Ammon's horn (tissue), 1 donor: ENCODE results near the gene PER3.

Source experiments
- DNase-seq: peaks from one replicate; pipeline ENCODE4 v3.0.0-alpha.2; 2016; ENCODE audit warnings: low spot score

The PER3 gene

DNA sequence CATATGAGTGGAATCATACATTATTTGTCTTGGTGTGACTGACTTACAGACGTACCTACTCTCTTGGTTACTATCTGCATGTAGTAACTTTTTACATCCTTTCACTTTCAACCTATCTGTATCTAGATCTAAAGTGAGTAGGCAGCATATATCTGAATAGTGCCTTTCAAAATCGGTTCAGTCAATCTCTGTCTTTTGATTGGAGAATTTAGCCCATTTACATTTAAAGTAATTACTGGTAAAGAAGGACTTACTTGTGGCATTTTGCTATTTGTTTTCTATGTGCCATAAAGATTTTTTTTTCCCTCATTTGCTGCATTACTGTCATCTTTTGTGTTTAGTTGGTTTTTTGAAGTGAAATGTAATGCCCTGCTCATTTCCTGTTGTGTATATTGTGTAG, 54.6 kb downstream of the PER3 start:
- DNase-seq = no peak

DNA sequence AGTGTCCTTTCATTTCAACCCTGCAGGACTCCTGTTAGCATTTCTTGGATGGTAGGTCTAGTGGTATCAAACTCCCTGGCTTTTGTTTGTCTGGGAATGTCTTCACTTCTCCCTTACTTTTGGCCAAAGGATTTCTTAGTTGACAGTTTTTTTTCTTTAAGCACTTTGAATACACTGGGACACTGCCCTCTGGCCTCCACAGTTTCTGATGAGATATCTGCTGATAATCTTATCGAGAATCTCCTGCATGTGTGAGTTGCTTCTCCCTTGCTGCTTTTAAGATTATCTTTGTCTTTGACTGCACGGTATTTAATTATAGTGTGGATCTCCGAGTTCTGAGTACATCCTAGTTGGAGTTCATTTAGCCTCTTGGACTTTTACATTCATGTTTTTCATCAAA, 55.4 kb downstream of the PER3 start:
- DNase-seq = no peak

GRCh38 chr1:7842517-7842916, 58.4 kb downstream of the PER3 start:
- DNase-seq = no peak

DNA sequence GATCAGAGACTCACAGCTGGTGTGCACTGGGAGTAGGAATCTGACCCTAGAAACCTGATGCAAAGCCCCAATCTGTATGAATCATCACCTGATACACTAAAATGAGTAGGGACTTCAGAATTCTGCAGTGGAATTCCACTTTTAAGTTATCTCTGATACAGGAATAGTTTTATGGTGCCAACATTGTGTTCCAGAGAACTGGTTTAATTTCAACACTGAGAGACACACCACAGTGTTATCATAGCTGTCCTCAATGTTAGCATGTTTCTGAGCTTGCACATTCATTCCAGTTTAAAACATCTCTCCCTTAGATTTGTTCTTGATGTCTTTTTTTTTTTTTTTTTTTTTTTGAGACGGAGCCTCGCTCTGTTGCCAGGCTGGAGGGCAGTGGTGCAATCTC, 61.7 kb downstream of the PER3 start:
- no peak for DNase-seq

GRCh38 chr1:7846656-7847055, 62.6 kb downstream of the PER3 start:
- DNase-seq = no peak

DNA sequence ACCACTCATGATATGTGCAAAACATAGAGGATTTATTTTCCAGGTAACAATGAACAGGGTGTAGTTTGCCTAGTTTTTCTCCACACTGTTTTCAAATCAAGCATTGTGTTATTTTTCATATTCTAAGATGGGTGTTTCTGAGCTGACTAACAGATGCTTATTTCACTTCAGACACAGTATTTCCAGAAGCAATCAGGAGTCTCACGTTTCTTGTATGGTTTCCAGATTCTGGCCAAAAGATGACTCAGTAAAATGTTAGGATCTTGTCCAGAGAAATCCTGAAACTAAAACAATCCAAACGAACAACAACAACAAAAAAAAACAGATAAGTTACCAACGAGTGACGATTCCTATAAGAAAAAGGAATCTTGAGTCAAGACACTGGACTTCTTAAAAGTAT, 63.5 kb downstream of the PER3 start:
- DNase-seq = no peak

- DNase-seq = no peak
These were observed 66.7 kb downstream of the PER3 start for GRCh38 chr1:7850786-7851185.

GRCh38 chr1:7852804-7853683, 69.0 kb downstream of the PER3 start, which contains the start of gene UTS2:
Gene UTS2, minus strand, starts transcription at chr1:7853065. Its CDS starts 62 bp downstream, at chr1:7853003.
- no peak for DNase-seq

DNA sequence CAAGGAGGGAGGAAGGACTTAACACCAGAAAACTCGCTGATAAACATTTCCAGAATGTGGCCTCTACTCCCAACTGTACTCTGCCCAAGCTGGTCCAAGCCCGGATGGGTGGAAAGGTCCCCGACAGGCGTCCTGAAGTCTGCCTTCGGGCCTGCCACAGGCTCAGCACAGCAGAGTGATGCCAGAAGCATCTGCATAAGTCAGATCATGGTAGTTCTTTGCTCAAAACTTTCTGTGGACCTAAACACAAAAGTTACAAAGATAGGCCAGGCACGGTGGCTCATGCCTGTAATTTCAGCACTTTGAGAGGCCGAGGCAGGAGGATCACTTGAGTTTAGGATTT, 69.6 kb downstream of the PER3 start:
- DNase-seq = no peak

DNA sequence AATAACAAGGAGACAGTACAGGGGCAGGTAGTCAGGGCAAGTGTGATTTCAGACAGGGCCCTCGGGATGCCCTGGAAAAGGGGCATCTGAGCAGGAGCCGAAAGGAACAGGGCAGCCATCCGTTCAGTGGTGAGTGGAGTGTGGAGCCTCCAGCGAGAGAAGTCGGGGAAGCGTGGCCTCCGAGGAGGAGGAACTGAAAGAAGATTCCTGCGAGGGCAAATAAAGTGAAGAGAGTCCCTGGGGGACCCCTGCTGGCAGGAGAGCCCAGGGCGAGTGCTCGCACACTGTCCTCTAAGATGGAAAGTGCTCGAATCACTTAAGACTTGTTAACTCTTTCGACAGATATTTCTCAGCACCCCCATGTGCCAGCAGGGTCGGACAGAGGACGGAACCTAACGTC, 72.3 kb downstream of the PER3 start:
- peak; percentile 15 for DNase-seq

DNA sequence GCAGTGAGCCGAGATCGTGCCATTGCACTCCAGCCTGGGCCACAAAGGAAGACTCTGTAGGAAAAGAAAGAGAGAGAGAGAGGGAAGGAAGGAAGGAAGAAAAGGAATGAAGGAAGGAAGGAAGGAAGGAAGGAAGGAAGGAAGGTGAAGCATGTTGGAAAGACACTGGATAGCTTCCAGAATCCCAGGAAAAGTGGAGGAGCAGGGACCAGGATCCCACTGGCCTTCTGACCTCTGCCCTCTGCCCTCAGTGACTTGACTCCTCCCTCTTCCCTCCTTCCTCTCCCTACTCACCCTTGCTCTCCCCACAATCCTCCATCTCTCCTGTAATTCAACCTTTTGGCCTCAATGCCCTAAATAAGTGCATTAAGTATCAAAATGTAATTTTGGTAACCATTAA, 72.9 kb downstream of the PER3 start:
- DNase-seq = no peak

GRCh38 chr1:7857985-7858384, 73.9 kb downstream of the PER3 start:
- no peak for DNase-seq

- DNase-seq = no peak
These were observed 75.3 kb downstream of the PER3 start for GRCh38 chr1:7859406-7859805.

- DNase-seq = no peak
These were observed 76.0 kb downstream of the PER3 start for GRCh38 chr1:7860130-7860529.

DNA sequence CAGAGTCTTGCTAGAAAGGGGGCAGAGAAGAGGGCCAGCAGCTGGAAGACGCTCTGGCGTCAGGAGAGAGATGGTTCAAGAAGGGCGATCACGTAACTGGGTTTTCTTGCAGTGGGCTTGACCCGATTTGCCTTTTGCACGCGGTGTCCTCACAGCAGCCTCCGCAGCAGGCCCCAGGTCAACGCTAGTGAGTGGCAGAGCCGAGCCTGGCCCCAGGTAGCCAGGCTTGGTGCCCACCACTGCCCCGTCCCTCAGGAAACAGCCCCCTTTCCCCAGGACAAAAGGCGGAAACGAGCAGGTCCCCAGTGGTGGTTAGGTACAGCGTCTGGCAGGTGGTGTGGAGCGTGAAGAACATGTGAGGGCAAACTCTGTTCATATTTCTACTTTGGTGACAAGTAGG, 77.4 kb downstream of the PER3 start:
- no peak for DNase-seq

GRCh38 chr1:7862211-7863060, 78.3 kb downstream of the PER3 start:
- DNase-seq = no peak

- no peak for DNase-seq
These were observed 79.8 kb downstream of the PER3 start for GRCh38 chr1:7863756-7864328.

DNA sequence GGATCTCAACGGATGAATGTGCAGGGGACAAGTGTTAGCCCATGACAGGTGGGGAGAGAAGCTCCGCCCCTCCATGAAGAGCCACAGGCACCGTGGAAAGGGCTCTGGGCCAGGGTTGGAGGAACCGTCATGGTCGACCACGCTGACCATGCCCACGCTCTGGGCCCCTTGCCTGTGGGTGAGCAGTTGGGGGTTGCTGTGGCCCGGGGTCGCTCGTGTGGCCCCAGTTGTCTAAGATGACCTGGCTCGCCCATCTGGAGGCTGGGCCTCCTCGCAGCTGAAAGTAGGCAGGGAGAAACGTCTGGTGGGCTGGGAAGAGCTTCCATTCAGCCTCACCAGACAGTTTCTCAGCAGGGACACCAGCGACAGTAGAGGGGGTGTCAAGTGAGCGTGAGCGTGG, 81.9 kb downstream of the PER3 start:
- no peak for DNase-seq

DNA sequence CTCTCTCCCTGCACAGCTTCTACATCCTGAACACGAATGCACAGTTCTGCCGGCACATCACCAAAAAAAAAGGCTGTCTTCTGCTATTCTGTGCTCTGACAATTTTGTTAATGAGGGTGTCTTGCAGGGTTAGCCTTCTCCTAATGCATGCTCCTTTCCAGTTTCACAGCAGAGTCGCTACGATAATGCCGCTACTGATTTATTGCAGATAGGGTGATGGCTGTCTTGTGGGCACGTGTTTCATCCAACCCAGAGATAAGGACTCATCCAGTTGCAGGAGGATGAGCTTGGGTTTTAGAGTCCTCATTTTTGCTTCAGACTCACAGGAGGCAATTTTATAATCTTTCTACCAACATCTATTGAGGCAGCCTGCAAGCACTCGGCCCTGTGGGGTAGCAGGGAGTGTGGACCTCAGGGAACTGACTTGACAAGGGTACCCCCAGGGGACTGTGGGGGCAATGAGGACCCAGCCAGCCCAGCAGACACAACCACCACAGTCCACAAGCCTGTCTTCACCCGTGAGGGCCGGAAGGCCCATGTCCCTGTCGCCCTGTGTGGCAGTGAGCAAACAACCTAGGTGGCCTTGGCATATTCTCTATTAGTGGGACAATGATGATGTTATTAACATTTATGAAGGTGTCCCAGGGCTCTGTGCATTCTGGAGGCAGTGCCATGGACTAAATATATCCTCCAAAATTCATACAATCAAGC, 84.1 kb downstream of the PER3 start:
- no peak for DNase-seq

GRCh38 chr1:7869136-7869920, 85.2 kb downstream of the PER3 start:
- no peak for DNase-seq

- DNase-seq = no peak
These were observed 87.0 kb downstream of the PER3 start for GRCh38 chr1:7871136-7871535.
